ENCODE measurements around the gene ZNF337. TPM values are rescaled to one million over a fixed set of nuclear protein-coding genes. Genes with fewer than 3 reads are reported as not detected.
A peak's percentile ranks its signal among the peaks of the same experiment; 100 is the strongest.

Gene ZNF337
- total RNA-seq (10 to 100 TPM; 15.0 to 22.8 TPM), polyA plus RNA-seq (10 to 100 TPM in 1 of 2 donors, 1 to 10 TPM in 1; 2.4 to 20.4 TPM)
- long read RNA-seq, donor 1, transcript ZNF337-201 (5 exons, 3,205 nt), result major isoform, 5 of 23 reads
- long read RNA-seq, donor 1, partial matches to known transcripts, result 9 of 23 reads
- long read RNA-seq, donor 1, other reads (novel, unspliced or antisense), result 8 of 23 reads
- long read RNA-seq, donor 2, partial matches to known transcripts, result 1 of 14 reads
- long read RNA-seq, donor 2, other reads (novel, unspliced or antisense), result 9 of 14 reads

GRCh38 chr20:25696371-25697131 lies at the start of gene ZNF337:
Gene ZNF337 (minus strand): TSS chr20:25696853. CDS start chr20:25686417, 10,436 bp downstream.
- Histone ChIP-seq H3K27ac (ENCODE audit: low read depth in 1 of 2, low read length in 2 of 2) (peak within 1 kb of the TSS; percentile 29 to 73), H3K36me3 (ENCODE audit: control insufficient read depth in 1 of 2, insufficient read depth in 2 of 2, low read length in 1 of 2) (peaks cover 0 to 2% of the 10 kb centered on the region in 2 donors), H3K27me3 (ENCODE audit: control insufficient read depth in 1 of 2, insufficient read depth in 2 of 2, low read length in 1 of 2) (no peaks in the 10 kb centered on the region), H3K4me3 (ENCODE audit: low read length in 2 of 2) (peak within 1 kb of the TSS; percentile 72 to 73), H3K4me1 (ENCODE audit: control insufficient read depth in 1 of 2, insufficient read depth in 2 of 2, low read length in 2 of 2) (peaks cover 0 to 4% of the 10 kb centered on the region in 2 donors), H3K9me3 (ENCODE audit: control insufficient read depth, low read length) (no peaks in the 10 kb centered on the region)
- WGBS, 2 donors, result 0 to 1% methylated on average over 64 to 82 of the region's 82 CpGs
- DNase-seq (peak; percentile 98 to 99), ATAC-seq (ENCODE audit: low FRiP score) (peak; percentile 100)
- intact Hi-C loops (cut with DNase I), result loop anchor here (5.0 to 10.0 kb wide), 3 partner anchors 74 to 171 kb away; partner anchors contain the start of gene NANP (in 1 of the 2)

DNA sequence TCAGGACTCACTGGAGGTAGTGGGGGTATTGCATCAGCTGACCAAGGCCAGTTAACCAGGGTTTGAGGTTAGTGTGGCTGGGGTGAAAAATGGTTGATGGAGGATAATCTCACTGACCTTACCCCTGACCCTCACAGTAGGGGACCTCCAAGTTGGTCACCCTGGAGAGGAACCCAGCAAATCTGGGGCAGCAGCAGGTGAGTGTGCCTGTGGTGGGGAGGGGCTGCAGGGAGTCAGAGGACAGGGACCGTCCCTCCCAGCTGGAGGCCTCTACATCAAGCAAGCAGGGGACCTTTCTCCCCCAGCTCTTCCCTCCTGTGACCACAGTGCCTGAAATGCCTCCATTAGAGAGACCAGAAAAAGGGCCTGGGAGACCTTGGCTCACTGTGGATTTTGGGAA lies 49.1 kb upstream of the ZNF337 start:
- 96 to 100% methylated on average over 1 of the region's 1 CpG for WGBS, 2 donors
- no peaks in the 10 kb centered on the region for H3K4me1 ChIP-seq (ENCODE audit: control insufficient read depth in 1 of 2, insufficient read depth in 2 of 2, low read length in 2 of 2)

GRCh38 chr20:25745100-25745499 lies 48.4 kb upstream of the ZNF337 start:
- Histone ChIP-seq H3K27me3 (ENCODE audit: control insufficient read depth in 1 of 2, insufficient read depth in 2 of 2, low read length in 1 of 2) (no peaks in the 10 kb centered on the region), H3K27ac (ENCODE audit: low read depth in 1 of 2, low read length in 2 of 2) (no peak overlapping the region), H3K36me3 (ENCODE audit: control insufficient read depth in 1 of 2, insufficient read depth in 2 of 2, low read length in 1 of 2) (no peaks in the 10 kb centered on the region), H3K4me1 (ENCODE audit: control insufficient read depth in 1 of 2, insufficient read depth in 2 of 2, low read length in 2 of 2) (no peaks in the 10 kb centered on the region), H3K4me3 (ENCODE audit: low read length in 2 of 2) (no peak overlapping the region), H3K9me3 (ENCODE audit: control insufficient read depth, low read length) (no peaks in the 10 kb centered on the region)
- no peak for ATAC-seq (ENCODE audit: low FRiP score)
- DNase-seq, result no peak
- 84 to 89% methylated on average over 4 of the region's 4 CpGs for WGBS, 2 donors
- intact Hi-C loops (cut with DNase I), result no loop called here

More for the DNA sequence above, 49.1 kb upstream of the ZNF337 start:
- intact Hi-C loops (cut with DNase I), result no loop called here
- DNase-seq (no peak), ATAC-seq (ENCODE audit: low FRiP score) (no peak)
- no peaks in the 10 kb centered on the region for H3K27me3 ChIP-seq (ENCODE audit: control insufficient read depth in 1 of 2, insufficient read depth in 2 of 2, low read length in 1 of 2)
- no peak overlapping the region for H3K27ac ChIP-seq (ENCODE audit: low read depth in 1 of 2, low read length in 2 of 2)
- H3K9me3 ChIP-seq (ENCODE audit: control insufficient read depth, low read length), result no peaks in the 10 kb centered on the region
- H3K36me3 ChIP-seq (ENCODE audit: control insufficient read depth in 1 of 2, insufficient read depth in 2 of 2, low read length in 1 of 2), result no peaks in the 10 kb centered on the region
- H3K4me3 ChIP-seq (ENCODE audit: low read length in 2 of 2), result no peak overlapping the region

DNA sequence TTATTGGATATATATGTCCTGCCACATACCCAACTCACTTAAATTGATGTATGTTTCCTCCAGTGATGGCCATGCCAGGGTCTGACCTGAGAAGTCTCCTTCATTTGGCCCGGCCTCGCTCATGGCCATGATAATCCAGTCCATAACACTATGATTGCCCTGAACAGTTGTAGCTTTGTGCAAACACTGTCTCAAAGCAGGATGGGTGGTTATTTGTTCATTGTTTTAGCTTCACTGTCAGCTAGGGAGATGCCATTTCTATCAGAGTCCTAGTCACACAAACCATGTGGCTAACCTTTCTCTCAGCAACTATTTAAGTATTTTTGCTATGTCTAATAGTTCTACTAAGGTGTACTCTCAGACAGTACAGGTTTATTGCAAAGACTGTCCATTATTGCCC lies 47.6 kb upstream of the ZNF337 start:
- Histone ChIP-seq H3K27me3 (ENCODE audit: control insufficient read depth in 1 of 2, insufficient read depth in 2 of 2, low read length in 1 of 2) (no peaks in the 10 kb centered on the region), H3K4me1 (ENCODE audit: control insufficient read depth in 1 of 2, insufficient read depth in 2 of 2, low read length in 2 of 2) (no peaks in the 10 kb centered on the region), H3K36me3 (ENCODE audit: control insufficient read depth in 1 of 2, insufficient read depth in 2 of 2, low read length in 1 of 2) (no peaks in the 10 kb centered on the region), H3K27ac (ENCODE audit: low read depth in 1 of 2, low read length in 2 of 2) (no peak overlapping the region), H3K9me3 (ENCODE audit: control insufficient read depth, low read length) (no peaks in the 10 kb centered on the region), H3K4me3 (ENCODE audit: low read length in 2 of 2) (no peak overlapping the region)
- intact Hi-C loops (cut with DNase I), result no loop called here
- DNase-seq, result no peak
- 69 to 77% methylated on average over 2 of the region's 2 CpGs for WGBS, 2 donors
- ATAC-seq (ENCODE audit: low FRiP score), result no peak

- ATAC-seq (ENCODE audit: low FRiP score) (no peak), DNase-seq (no peak)
- no peak overlapping the region for H3K27ac ChIP-seq (ENCODE audit: low read depth in 1 of 2, low read length in 2 of 2)
- intact Hi-C loops (cut with DNase I), result no loop called here
- H3K9me3 ChIP-seq (ENCODE audit: control insufficient read depth, low read length), result no peaks in the 10 kb centered on the region
- no peaks in the 10 kb centered on the region for H3K4me1 ChIP-seq (ENCODE audit: control insufficient read depth in 1 of 2, insufficient read depth in 2 of 2, low read length in 2 of 2)
- H3K27me3 ChIP-seq (ENCODE audit: control insufficient read depth in 1 of 2, insufficient read depth in 2 of 2, low read length in 1 of 2), result no peaks in the 10 kb centered on the region
- H3K36me3 ChIP-seq (ENCODE audit: control insufficient read depth in 1 of 2, insufficient read depth in 2 of 2, low read length in 1 of 2), result no peaks in the 10 kb centered on the region
- no peak overlapping the region for H3K4me3 ChIP-seq (ENCODE audit: low read length in 2 of 2)
Measured at GRCh38 chr20:25741088-25741487, 44.4 kb upstream of the ZNF337 start.

DNA sequence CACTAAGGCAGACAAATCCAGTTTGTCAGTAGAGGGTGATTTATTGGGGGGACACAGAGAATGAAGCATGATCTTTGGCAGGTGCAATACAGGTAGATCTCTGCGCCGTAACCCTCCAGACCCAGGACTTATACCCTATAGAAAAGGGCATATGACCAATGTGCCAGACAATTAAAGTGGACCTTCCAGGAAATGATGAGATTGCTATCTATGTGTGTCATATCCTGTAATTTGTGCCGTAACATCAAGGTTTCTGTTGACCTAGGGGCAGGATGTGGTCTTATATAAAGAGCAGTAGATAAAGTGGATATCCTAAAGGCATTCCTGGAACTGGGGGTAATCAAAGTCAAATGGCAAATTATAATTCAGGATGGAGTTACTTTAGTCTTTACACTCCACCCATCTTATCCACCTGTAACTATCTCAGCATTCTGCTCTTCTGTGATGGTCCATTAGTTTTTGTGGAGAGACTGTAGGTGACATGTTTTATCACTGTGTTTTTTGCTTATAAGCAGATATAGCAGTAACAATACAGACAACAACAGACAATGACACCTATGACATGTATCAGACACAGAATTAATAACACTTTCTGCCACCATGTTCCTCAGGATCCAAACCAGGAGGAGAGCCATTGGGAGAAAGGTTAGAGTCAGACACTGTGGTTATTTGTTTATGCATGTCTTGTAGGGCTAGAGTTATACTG lies 43.1 kb upstream of the ZNF337 start:
- intact Hi-C loops (cut with DNase I), result no loop called here
- H3K36me3 ChIP-seq (ENCODE audit: control insufficient read depth in 1 of 2, insufficient read depth in 2 of 2, low read length in 1 of 2), result peaks cover 0 to under 1% of the 10 kb centered on the region in 2 donors
- H3K4me1 ChIP-seq (ENCODE audit: control insufficient read depth in 1 of 2, insufficient read depth in 2 of 2, low read length in 2 of 2), result no peaks in the 10 kb centered on the region
- H3K4me3 ChIP-seq (ENCODE audit: low read length in 2 of 2), result no peak overlapping the region
- WGBS, 2 donors, result 97 to 98% methylated on average over 3 of the region's 3 CpGs
- ATAC-seq (ENCODE audit: low FRiP score) (no peak), DNase-seq (no peak)
- no peak overlapping the region for H3K27ac ChIP-seq (ENCODE audit: low read depth in 1 of 2, low read length in 2 of 2)
- no peaks in the 10 kb centered on the region for H3K9me3 ChIP-seq (ENCODE audit: control insufficient read depth, low read length)
- H3K27me3 ChIP-seq (ENCODE audit: control insufficient read depth in 1 of 2, insufficient read depth in 2 of 2, low read length in 1 of 2), result no peaks in the 10 kb centered on the region

GRCh38 chr20:25738198-25738597 lies 41.5 kb upstream of the ZNF337 start:
- no peak for ATAC-seq (ENCODE audit: low FRiP score)
- 96 to 100% methylated on average over 2 of the region's 2 CpGs for WGBS, 2 donors
- Histone ChIP-seq H3K9me3 (ENCODE audit: control insufficient read depth, low read length) (no peaks in the 10 kb centered on the region), H3K27ac (ENCODE audit: low read depth in 1 of 2, low read length in 2 of 2) (no peak overlapping the region), H3K4me1 (ENCODE audit: control insufficient read depth in 1 of 2, insufficient read depth in 2 of 2, low read length in 2 of 2) (no peaks in the 10 kb centered on the region), H3K4me3 (ENCODE audit: low read length in 2 of 2) (no peak overlapping the region), H3K36me3 (ENCODE audit: control insufficient read depth in 1 of 2, insufficient read depth in 2 of 2, low read length in 1 of 2) (peaks cover 0 to 2% of the 10 kb centered on the region in 2 donors), H3K27me3 (ENCODE audit: control insufficient read depth in 1 of 2, insufficient read depth in 2 of 2, low read length in 1 of 2) (no peaks in the 10 kb centered on the region)
- intact Hi-C loops (cut with DNase I), result no loop called here
- DNase-seq, result no peak

- DNase-seq, result no peak
- H3K9me3 ChIP-seq (ENCODE audit: control insufficient read depth, low read length), result no peaks in the 10 kb centered on the region
- intact Hi-C loops (cut with DNase I), result no loop called here
- no peak overlapping the region for H3K27ac ChIP-seq (ENCODE audit: low read depth in 1 of 2, low read length in 2 of 2)
- no peaks in the 10 kb centered on the region for H3K27me3 ChIP-seq (ENCODE audit: control insufficient read depth in 1 of 2, insufficient read depth in 2 of 2, low read length in 1 of 2)
- H3K36me3 ChIP-seq (ENCODE audit: control insufficient read depth in 1 of 2, insufficient read depth in 2 of 2, low read length in 1 of 2), result peaks cover 0 to 2% of the 10 kb centered on the region in 2 donors
- ATAC-seq (ENCODE audit: low FRiP score), result no peak
- H3K4me3 ChIP-seq (ENCODE audit: low read length in 2 of 2), result no peak overlapping the region
- no peaks in the 10 kb centered on the region for H3K4me1 ChIP-seq (ENCODE audit: control insufficient read depth in 1 of 2, insufficient read depth in 2 of 2, low read length in 2 of 2)
Measured at GRCh38 chr20:25733903-25734302, 37.2 kb upstream of the ZNF337 start.

Measured in aorta (tissue), 5 donors.